ENCODE measurements around the gene EXOC3.
A peak's percentile ranks its signal among the peaks of the same experiment; 100 is the strongest.

EXOC3 gene

GRCh38 chr5:395921-396530 lies 47.0 kb upstream of the EXOC3 start:
- TF ChIP-seq POLR2AphosphoS5 (IDR thresholded peaks at IDR 0.05; ENCODE audit: low read depth, low read length), result no peak
- no peak for TF ChIP-seq FOXP2 (optimal IDR thresholded peaks at IDR 0.05; ENCODE audit: borderline replicate concordance, extremely low read depth, extremely low read length, insufficient read depth)
- TF ChIP-seq REST (IDR thresholded peaks at IDR 0.05; ENCODE audit: insufficient read depth in 1 of 2, low read depth in 2 of 2, low read length in 2 of 2), result no peak
- TF ChIP-seq SIN3A (IDR thresholded peaks at IDR 0.05; ENCODE audit: borderline replicate concordance, insufficient read depth, low read length), result no peak
- no peak for TF ChIP-seq TAF1 (IDR thresholded peaks at IDR 0.05; ENCODE audit: borderline replicate concordance, insufficient read depth, low read length)

- TF ChIP-seq TAF1 (IDR thresholded peaks at IDR 0.05; ENCODE audit: borderline replicate concordance, insufficient read depth, low read length) (no peak), FOXP2 (optimal IDR thresholded peaks at IDR 0.05; ENCODE audit: borderline replicate concordance, extremely low read depth, extremely low read length, insufficient read depth) (no peak), SIN3A (IDR thresholded peaks at IDR 0.05; ENCODE audit: borderline replicate concordance, insufficient read depth, low read length) (no peak), REST (IDR thresholded peaks at IDR 0.05; ENCODE audit: insufficient read depth in 1 of 2, low read depth in 2 of 2, low read length in 2 of 2) (no peak), POLR2AphosphoS5 (IDR thresholded peaks at IDR 0.05; ENCODE audit: low read depth, low read length) (no peak)
Observed at GRCh38 chr5:396531-396961, 46.4 kb upstream of the EXOC3 start.

- no peak for TF ChIP-seq POLR2AphosphoS5 (IDR thresholded peaks at IDR 0.05; ENCODE audit: low read depth, low read length)
- TF ChIP-seq SIN3A (IDR thresholded peaks at IDR 0.05; ENCODE audit: borderline replicate concordance, insufficient read depth, low read length), result no peak
- no peak for TF ChIP-seq REST (IDR thresholded peaks at IDR 0.05; ENCODE audit: insufficient read depth in 1 of 2, low read depth in 2 of 2, low read length in 2 of 2)
- TF ChIP-seq TAF1 (IDR thresholded peaks at IDR 0.05; ENCODE audit: borderline replicate concordance, insufficient read depth, low read length), result no peak
- no peak for TF ChIP-seq FOXP2 (optimal IDR thresholded peaks at IDR 0.05; ENCODE audit: borderline replicate concordance, extremely low read depth, extremely low read length, insufficient read depth)
Observed at GRCh38 chr5:398475-399295, 44.3 kb upstream of the EXOC3 start.

GRCh38 chr5:399296-400281 lies 43.4 kb upstream of the EXOC3 start:
- no peak for TF ChIP-seq REST (IDR thresholded peaks at IDR 0.05; ENCODE audit: insufficient read depth in 1 of 2, low read depth in 2 of 2, low read length in 2 of 2)
- no peak for TF ChIP-seq POLR2AphosphoS5 (IDR thresholded peaks at IDR 0.05; ENCODE audit: low read depth, low read length)
- no peak for TF ChIP-seq TAF1 (IDR thresholded peaks at IDR 0.05; ENCODE audit: borderline replicate concordance, insufficient read depth, low read length)
- TF ChIP-seq FOXP2 (optimal IDR thresholded peaks at IDR 0.05; ENCODE audit: borderline replicate concordance, extremely low read depth, extremely low read length, insufficient read depth), result peak; percentile 41

All from PFSK-1 (cell line).